HAP-1 (cell line): ENCODE results near the gene ZFPM1.

Source experiments
- DNase-seq, 2 experiments: peaks; one replicate each; pipeline ENCODE4 v3.0.0-alpha.2; 2016 to 2020; ENCODE audit warnings: low spot score in 2 of 2
- H3K27me3 ChIP-seq: fragments of 250-450 bp; sonication (Bioruptor Pico); 2 replicates; pipeline ENCODE4 v1.5.1; 2020; ENCODE audit warnings: low read depth, mild to moderate bottlenecking, moderate library complexity
- H3K36me3 ChIP-seq: fragments of 250-450 bp; sonication (Bioruptor Pico); replicated peaks from 2 replicates; pipeline ENCODE4 v1.5.1; 2020; ENCODE audit warnings: mild to moderate bottlenecking
- H3K4me1 ChIP-seq: fragments of 250-450 bp; sonication (Bioruptor Pico); 2 replicates; pipeline ENCODE4 v1.5.1; 2020; ENCODE audit warnings: mild to moderate bottlenecking
- H3K4me3 ChIP-seq: fragments of 250-450 bp; sonication (Bioruptor Pico); 2 replicates; pipeline ENCODE4 v1.5.1; 2020; ENCODE audit warnings: mild to moderate bottlenecking, moderate library complexity
- H3K9me3 ChIP-seq: fragments of 250-450 bp; sonication (Bioruptor Pico); 2 replicates; pipeline ENCODE4 v1.5.1; 2020; ENCODE audit warnings: mild to moderate bottlenecking, moderate library complexity
- in situ Hi-C: fragments of 300-500 bp; cut with MboI; formaldehyde crosslinking; loops from 3 replicates; pipeline ENCODE4 v1.14.3; 2020; ENCODE audit warnings: low sequenced_read_pairs, inconsistent platforms, mixed read lengths

ZFPM1 gene

GRCh38 chr16:88543230-88543813, 90.2 kb downstream of the ZFPM1 start:
- no peaks in the 10 kb centered on the region for H3K36me3 ChIP-seq
- peaks cover 7% of the 10 kb centered on the region; the same call in 1 of the 2 replicates for H3K27me3 ChIP-seq
- no peak for DNase-seq
- H3K9me3 ChIP-seq: peaks cover 10% of the 10 kb centered on the region
- in situ Hi-C loops: no loop called here
- H3K4me3 ChIP-seq: no peak overlapping the region
- H3K4me1 ChIP-seq: no peaks in the 10 kb centered on the region

- Histone ChIP-seq H3K4me1 (no peaks in the 10 kb centered on the region), H3K36me3 (no peaks in the 10 kb centered on the region), H3K9me3 (peaks cover 10% of the 10 kb centered on the region), H3K27me3 (no peaks in the 10 kb centered on the region), H3K4me3 (no peak overlapping the region)
- in situ Hi-C loops: no loop called here
- DNase-seq: no peak
These were observed 92.7 kb downstream of the ZFPM1 start for GRCh38 chr16:88545781-88546180.

- no peak overlapping the region for H3K4me3 ChIP-seq
- no peaks in the 10 kb centered on the region for H3K4me1 ChIP-seq
- in situ Hi-C loops: no loop called here
- H3K9me3 ChIP-seq: peaks cover 3% of the 10 kb centered on the region; the same call in 1 of the 2 replicates
- DNase-seq: no peak
- peaks cover 8% of the 10 kb centered on the region; the same call in 1 of the 2 replicates for H3K27me3 ChIP-seq
- no peaks in the 10 kb centered on the region for H3K36me3 ChIP-seq
These were observed 95.2 kb downstream of the ZFPM1 start for GRCh38 chr16:88548131-88548874.

- H3K27me3 ChIP-seq: peaks cover 11% of the 10 kb centered on the region
- H3K36me3 ChIP-seq: no peaks in the 10 kb centered on the region
- H3K4me1 ChIP-seq: no peaks in the 10 kb centered on the region
- H3K9me3 ChIP-seq: no peaks in the 10 kb centered on the region; the same call in 1 of the 2 replicates
- no peak overlapping the region for H3K4me3 ChIP-seq
- in situ Hi-C loops: no loop called here
- DNase-seq: no peak
These were observed 95.9 kb downstream of the ZFPM1 start for GRCh38 chr16:88548985-88549384.

- no peak overlapping the region for H3K4me3 ChIP-seq
- H3K4me1 ChIP-seq: no peaks in the 10 kb centered on the region
- DNase-seq: no peak
- in situ Hi-C loops: no loop called here
- H3K36me3 ChIP-seq: no peaks in the 10 kb centered on the region
- no peaks in the 10 kb centered on the region; the same call in 1 of the 2 replicates for H3K9me3 ChIP-seq
- H3K27me3 ChIP-seq: peaks cover 19% of the 10 kb centered on the region
These were observed 96.7 kb downstream of the ZFPM1 start for GRCh38 chr16:88549671-88550245.

- H3K36me3 ChIP-seq: no peaks in the 10 kb centered on the region
- no peaks in the 10 kb centered on the region for H3K9me3 ChIP-seq
- H3K27me3 ChIP-seq: peaks cover 19% of the 10 kb centered on the region
- H3K4me3 ChIP-seq: no peak overlapping the region
- no peaks in the 10 kb centered on the region for H3K4me1 ChIP-seq
- no peak for DNase-seq
- in situ Hi-C loops: no loop called here
These were observed 97.2 kb downstream of the ZFPM1 start for GRCh38 chr16:88550246-88550661.

GRCh38 chr16:88552166-88552565, 99.1 kb downstream of the ZFPM1 start:
- Histone ChIP-seq H3K4me3 (no peak overlapping the region), H3K9me3 (no peaks in the 10 kb centered on the region), H3K4me1 (no peaks in the 10 kb centered on the region), H3K27me3 (peaks cover 22% of the 10 kb centered on the region), H3K36me3 (no peaks in the 10 kb centered on the region)
- in situ Hi-C loops: no loop called here
- no peak for DNase-seq

GRCh38 chr16:88552815-88553214, 99.7 kb downstream of the ZFPM1 start:
- no peaks in the 10 kb centered on the region for H3K36me3 ChIP-seq
- H3K4me1 ChIP-seq: no peaks in the 10 kb centered on the region
- peaks cover 27% of the 10 kb centered on the region for H3K27me3 ChIP-seq
- in situ Hi-C loops: no loop called here
- H3K4me3 ChIP-seq: no peak overlapping the region
- H3K9me3 ChIP-seq: no peaks in the 10 kb centered on the region
- DNase-seq: no peak

- in situ Hi-C loops: no loop called here
- H3K27me3 ChIP-seq: peaks cover 27% of the 10 kb centered on the region
- no peaks in the 10 kb centered on the region for H3K36me3 ChIP-seq
- no peaks in the 10 kb centered on the region for H3K4me1 ChIP-seq
- H3K9me3 ChIP-seq: no peaks in the 10 kb centered on the region
- no peak for DNase-seq
- no peak overlapping the region for H3K4me3 ChIP-seq
These were observed 100.7 kb downstream of the ZFPM1 start for GRCh38 chr16:88553739-88554138.

- DNase-seq: no peak
- Histone ChIP-seq H3K4me3 (no peak overlapping the region), H3K4me1 (no peaks in the 10 kb centered on the region), H3K36me3 (no peaks in the 10 kb centered on the region), H3K9me3 (no peaks in the 10 kb centered on the region), H3K27me3 (peaks cover 27% of the 10 kb centered on the region)
- in situ Hi-C loops: no loop called here
These were observed 101.7 kb downstream of the ZFPM1 start for GRCh38 chr16:88554711-88555264.

GRCh38 chr16:88556294-88556988, 103.4 kb downstream of the ZFPM1 start:
- Histone ChIP-seq H3K36me3 (no peaks in the 10 kb centered on the region), H3K4me3 (no peak overlapping the region), H3K9me3 (no peaks in the 10 kb centered on the region), H3K4me1 (no peaks in the 10 kb centered on the region), H3K27me3 (peaks cover 27% of the 10 kb centered on the region)
- no peak for DNase-seq
- in situ Hi-C loops: no loop called here

GRCh38 chr16:88558457-88559442, 105.7 kb downstream of the ZFPM1 start:
- H3K4me3 ChIP-seq: no peak overlapping the region
- in situ Hi-C loops: no loop called here
- H3K9me3 ChIP-seq: no peaks in the 10 kb centered on the region
- DNase-seq: peak; percentile 51 to 72
- peaks cover 19% of the 10 kb centered on the region for H3K27me3 ChIP-seq
- H3K4me1 ChIP-seq: no peaks in the 10 kb centered on the region; the same call in 1 of the 2 replicates
- no peaks in the 10 kb centered on the region for H3K36me3 ChIP-seq
